GM12872 (cell line): ENCODE measurements around the gene UBE2S.
"Not testable (repeated sequence)": the region's sequence is repeated elsewhere in the genome, so short reads cannot be mapped to it uniquely, and the experiment has no call there.

ENCODE experiments used
- CTCF ChIP-seq: IDR thresholded peaks from 3 replicates; pipeline ENCODE4 v1.5.1; 2011; ENCODE audit warnings: low read depth, mild to moderate bottlenecking, low read length, moderate library complexity; ENCODE audit not compliant: insufficient read depth

The UBE2S gene

GRCh38 chr19:55407550-55407799 is at the start of gene UBE2S:
UBE2S (minus strand) TSS chr19:55407788; CDS start chr19:55407589, 199 bp downstream.
- TF ChIP-seq CTCF, result not testable (repeated sequence)

GRCh38 chr19:55456347-55456746 is 48.8 kb upstream of the UBE2S start:
- TF ChIP-seq CTCF, result no peak

- TF ChIP-seq CTCF, result no peak
These were observed 48.1 kb upstream of the UBE2S start for GRCh38 chr19:55455576-55456235.

- TF ChIP-seq CTCF, result peak; percentile 73
These were observed 47.2 kb upstream of the UBE2S start for GRCh38 chr19:55454787-55455243.

- TF ChIP-seq CTCF, result no peak
These were observed 46.1 kb upstream of the UBE2S start for GRCh38 chr19:55453511-55454260.

GRCh38 chr19:55452749-55453346 is 45.3 kb upstream of the UBE2S start:
- TF ChIP-seq CTCF, result no peak

GRCh38 chr19:55451965-55452748 is 44.6 kb upstream of the UBE2S start:
- TF ChIP-seq CTCF, result no peak
